ENCODE data around the gene DNAL1.

DNA sequence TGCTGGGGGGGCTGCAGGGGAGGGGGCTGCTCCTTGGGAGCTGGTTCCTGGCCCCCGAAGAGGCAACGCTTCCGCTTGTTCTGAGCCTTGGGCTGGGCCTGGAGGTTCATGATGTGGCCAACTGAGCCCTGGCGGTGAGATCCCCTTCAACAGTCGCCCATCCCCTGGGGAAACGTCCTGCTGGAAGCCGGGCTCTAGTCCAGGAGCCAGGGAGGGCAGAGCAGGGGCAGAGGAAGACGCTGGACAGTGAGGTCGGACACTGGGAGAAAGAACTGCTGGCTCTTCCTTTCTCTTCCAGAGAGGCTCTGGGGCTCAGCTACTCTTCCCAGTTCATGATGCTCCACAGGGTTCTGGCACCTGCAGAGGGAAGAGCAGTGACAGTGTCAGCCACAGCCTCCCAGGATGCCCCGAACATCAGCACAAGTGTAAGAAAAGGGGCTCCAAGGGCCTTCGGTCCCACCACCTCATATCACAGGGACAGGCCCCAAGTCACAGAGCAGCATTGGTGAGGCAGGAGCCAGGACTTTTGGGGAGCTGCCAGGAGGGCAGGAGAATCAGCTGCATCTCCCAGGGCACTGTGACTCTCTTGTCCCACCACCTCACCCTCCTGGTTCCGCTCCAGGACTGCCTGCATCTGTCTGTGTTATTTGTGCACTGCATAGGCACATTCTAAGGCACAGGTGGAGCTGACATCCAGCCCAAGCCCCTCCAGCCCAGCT lies 95.3 kb downstream of the DNAL1 start:
- no peak for TF ChIP-seq POLR2A (IDR thresholded peaks at IDR 0.05; ENCODE audit: low read length)
- TF ChIP-seq, protein P1, sequence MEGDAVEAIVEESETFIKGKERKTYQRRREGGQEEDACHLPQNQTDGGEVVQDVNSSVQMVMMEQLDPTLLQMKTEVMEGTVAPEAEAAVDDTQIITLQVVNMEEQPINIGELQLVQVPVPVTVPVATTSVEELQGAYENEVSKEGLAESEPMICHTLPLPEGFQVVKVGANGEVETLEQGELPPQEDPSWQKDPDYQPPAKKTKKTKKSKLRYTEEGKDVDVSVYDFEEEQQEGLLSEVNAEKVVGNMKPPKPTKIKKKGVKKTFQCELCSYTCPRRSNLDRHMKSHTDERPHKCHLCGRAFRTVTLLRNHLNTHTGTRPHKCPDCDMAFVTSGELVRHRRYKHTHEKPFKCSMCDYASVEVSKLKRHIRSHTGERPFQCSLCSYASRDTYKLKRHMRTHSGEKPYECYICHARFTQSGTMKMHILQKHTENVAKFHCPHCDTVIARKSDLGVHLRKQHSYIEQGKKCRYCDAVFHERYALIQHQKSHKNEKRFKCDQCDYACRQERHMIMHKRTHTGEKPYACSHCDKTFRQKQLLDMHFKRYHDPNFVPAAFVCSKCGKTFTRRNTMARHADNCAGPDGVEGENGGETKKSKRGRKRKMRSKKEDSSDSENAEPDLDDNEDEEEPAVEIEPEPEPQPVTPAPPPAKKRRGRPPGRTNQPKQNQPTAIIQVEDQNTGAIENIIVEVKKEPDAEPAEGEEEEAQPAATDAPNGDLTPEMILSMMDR (IDR thresholded peaks at IDR 0.05): no peak
- TF ChIP-seq CBX2 (IDR thresholded peaks at IDR 0.05; ENCODE audit: borderline replicate concordance, low read depth): no peak
- no peak for TF ChIP-seq EP300 (IDR thresholded peaks at IDR 0.05)
- no peak for TF ChIP-seq HOXA7 (CRISPR knock-in tag; IDR thresholded peaks at IDR 0.05)
- TF ChIP-seq HDAC2 (IDR thresholded peaks at IDR 0.05): no peak
- TF ChIP-seq, protein P2, sequence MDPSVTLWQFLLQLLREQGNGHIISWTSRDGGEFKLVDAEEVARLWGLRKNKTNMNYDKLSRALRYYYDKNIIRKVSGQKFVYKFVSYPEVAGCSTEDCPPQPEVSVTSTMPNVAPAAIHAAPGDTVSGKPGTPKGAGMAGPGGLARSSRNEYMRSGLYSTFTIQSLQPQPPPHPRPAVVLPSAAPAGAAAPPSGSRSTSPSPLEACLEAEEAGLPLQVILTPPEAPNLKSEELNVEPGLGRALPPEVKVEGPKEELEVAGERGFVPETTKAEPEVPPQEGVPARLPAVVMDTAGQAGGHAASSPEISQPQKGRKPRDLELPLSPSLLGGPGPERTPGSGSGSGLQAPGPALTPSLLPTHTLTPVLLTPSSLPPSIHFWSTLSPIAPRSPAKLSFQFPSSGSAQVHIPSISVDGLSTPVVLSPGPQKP (IDR thresholded peaks at IDR 0.05; ENCODE audit: low read depth, low read length): no peak
- TF ChIP-seq, protein P3, sequence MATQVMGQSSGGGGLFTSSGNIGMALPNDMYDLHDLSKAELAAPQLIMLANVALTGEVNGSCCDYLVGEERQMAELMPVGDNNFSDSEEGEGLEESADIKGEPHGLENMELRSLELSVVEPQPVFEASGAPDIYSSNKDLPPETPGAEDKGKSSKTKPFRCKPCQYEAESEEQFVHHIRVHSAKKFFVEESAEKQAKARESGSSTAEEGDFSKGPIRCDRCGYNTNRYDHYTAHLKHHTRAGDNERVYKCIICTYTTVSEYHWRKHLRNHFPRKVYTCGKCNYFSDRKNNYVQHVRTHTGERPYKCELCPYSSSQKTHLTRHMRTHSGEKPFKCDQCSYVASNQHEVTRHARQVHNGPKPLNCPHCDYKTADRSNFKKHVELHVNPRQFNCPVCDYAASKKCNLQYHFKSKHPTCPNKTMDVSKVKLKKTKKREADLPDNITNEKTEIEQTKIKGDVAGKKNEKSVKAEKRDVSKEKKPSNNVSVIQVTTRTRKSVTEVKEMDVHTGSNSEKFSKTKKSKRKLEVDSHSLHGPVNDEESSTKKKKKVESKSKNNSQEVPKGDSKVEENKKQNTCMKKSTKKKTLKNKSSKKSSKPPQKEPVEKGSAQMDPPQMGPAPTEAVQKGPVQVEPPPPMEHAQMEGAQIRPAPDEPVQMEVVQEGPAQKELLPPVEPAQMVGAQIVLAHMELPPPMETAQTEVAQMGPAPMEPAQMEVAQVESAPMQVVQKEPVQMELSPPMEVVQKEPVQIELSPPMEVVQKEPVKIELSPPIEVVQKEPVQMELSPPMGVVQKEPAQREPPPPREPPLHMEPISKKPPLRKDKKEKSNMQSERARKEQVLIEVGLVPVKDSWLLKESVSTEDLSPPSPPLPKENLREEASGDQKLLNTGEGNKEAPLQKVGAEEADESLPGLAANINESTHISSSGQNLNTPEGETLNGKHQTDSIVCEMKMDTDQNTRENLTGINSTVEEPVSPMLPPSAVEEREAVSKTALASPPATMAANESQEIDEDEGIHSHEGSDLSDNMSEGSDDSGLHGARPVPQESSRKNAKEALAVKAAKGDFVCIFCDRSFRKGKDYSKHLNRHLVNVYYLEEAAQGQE (IDR thresholded peaks at IDR 0.05): no peak
- no peak for TF ChIP-seq RAD21 (conservative IDR thresholded peaks at IDR 0.05 in 1 of 2, IDR thresholded peaks at IDR 0.05 in 1 of 2)

All from A549 (cell line).